Measurements from ENCODE around the gene NPAS1.
"Not testable (repeated sequence)": the region's sequence is repeated elsewhere in the genome, so short reads cannot be mapped to it uniquely, and the experiment has no call there.

The NPAS1 gene

DNA sequence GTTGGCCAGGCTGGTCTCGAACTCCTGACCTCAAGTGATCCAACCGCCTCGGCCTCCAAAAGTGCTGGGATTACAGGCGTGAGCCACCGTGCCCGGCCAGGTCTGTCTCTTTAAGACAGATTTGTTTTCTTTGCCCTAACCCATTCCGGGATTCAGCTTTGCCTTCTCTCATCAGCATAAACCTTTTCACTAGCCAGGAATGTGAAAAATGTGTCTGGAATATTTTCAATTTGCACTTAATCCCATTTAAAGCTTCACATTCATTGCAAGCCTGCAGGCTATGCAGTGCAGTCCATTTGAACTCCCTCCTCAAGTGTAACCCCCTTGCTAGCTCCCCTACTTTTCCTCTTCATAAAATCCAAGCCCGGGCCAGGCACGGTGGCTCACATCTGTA, 29.7 kb downstream of the NPAS1 start:
- DNase-seq, result no peak

DNA sequence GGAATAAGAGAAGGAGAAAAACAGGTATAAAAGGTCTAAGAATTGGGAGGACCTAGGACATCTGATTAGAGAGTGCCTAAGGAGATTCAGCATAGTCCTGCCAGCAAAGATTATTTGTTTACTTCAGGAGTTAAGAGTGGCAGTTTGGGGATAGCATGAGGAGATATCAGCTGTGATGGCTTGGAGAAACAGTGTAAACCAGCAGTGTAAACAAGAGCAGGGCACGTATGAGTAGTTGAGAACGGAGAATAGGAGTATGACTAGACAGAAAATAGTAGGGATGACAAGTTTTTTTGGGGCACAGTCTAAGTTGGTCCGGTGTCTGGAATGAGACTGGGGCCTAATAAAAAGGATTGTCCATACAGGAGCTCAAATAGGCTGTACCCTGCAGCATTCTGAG, 30.9 kb downstream of the NPAS1 start:
- DNase-seq, result not testable (repeated sequence)

- no peak for DNase-seq
Observed at GRCh38 chr19:47056411-47056810, 36.8 kb downstream of the NPAS1 start.

DNA sequence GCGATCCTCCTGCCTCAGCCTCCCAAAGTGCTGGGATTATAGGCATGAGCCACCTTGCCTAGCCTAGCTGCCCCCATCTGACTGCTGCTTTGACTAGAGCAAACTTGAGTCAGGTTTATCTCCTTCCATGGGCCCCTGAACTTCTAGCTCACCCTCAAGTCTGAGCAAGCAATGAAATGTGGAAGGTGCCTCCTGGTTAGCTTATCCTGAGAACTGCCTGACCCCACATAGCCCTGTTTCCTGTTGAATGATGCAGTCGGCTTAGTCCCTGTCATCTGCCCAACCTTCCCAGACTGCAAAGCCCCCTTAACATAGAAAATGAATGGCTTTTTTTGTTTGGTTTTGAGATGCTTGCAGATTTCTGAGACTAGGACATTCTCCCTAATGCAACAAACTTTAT, 37.7 kb downstream of the NPAS1 start:
- DNase-seq, result no peak

DNA sequence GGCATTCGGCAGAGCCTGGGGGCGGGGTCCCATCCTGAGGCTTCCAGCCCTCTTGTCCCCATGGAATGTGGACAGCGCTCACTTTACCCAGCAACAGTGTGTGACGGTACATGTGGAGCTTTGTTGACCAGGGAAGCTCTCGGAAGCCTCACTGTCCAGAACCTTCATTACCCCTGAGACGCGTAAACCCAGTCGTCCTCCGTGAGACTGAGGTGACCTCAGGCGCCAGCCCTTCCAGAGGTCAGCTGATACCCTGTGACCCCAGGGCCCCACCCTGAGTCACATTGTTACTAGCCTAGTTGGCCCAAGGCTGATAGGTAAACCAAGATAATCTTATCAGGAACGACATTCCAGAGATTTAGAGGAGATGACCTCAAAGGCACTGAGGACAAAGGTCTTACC, 39.0 kb downstream of the NPAS1 start:
- no peak for DNase-seq

DNA sequence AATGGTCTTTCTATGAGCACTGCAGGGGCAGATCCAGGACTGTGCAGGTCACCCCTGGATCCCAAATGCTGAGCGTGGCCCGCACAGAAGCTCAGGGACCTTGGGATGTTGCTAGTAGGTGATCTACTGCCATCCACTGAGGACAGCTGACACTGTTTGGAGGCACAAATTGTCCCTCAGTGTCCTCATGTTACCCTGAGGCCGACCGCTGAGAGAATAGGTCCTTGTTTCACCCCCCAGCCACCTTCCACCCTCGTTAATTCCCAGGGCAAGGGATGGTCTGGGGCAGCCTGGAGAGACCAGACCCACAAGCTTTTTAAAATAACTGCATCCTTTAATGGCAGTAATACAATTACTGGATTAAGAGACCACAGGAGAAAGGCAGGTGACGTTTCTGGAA, 44.2 kb downstream of the NPAS1 start:
- DNase-seq, result no peak

GRCh38 chr19:47065242-47065641, 45.6 kb downstream of the NPAS1 start:
- no peak for DNase-seq

DNA sequence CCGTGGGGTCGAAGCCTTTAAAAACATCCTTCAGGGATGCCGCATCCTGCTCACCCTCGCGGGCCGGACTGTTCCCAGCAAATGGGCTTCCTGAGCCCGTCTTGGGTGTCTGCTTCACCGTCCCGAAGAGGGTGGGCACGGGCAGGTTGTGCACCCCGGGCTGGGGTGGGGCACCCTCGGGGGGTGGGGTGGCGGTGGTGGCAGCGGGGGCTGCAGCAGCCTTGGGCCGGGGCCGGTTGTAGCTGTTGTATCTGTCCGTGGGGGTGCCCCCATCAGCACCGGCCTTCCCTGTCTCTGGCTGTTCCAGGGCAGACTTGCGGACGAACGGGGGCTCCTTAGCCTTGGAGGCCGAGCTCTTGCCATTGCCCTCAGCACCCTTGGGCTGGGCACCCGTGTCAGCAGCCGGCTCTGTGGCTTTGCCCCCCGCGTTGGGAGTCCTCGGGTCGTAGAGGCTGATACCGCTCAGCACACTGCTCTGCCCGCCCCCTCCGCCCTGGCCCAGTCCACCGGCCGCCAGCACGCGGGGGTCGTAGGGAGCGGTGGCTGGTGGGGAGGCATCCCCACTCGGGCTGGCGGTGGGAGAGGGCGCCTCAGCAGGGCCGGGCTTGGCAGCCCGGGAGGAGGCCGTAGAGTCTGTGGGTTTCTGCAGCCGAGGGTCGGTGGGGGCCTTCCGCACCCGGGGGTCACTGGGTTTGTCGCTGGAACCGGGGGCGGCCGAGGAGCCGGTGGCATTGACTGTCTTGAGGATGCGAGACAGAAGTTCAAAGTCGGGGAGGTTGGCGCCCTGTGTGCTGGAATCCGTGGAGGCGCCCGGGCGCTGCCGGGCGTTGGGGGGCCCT, 47.0 kb downstream of the NPAS1 start:
- DNase-seq, result no peak

DNA sequence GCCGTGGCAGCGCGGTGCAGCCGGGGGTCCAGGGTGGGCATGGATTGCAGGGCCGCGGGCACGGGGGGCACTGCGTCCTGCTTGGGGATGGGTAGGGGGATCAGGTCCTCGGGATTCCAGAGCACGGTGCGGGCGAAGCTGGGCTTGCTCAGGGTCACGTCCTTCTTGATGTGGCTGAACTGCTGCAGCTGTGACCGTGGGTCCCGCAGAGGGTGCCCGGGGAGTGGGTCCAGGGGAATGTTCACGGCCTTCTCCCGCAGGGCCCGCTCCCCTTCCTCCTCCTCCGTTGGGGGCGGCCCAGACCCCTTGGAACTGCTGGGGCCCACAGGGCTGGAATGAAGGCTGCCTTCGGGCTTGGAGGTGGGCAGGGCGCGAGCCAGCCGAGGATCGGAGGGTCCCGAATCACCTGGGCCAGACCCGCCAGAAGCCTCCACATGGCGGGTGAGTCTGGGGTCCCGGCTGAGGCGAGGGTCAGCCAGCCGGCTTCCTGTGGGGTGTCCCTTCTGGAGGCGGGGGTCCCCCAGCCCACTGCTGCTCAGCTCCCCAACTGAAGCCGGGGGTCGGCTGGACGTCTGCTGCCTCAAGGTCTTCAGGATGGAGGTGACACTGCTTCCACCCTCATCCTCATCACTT, 47.7 kb downstream of the NPAS1 start:
- no peak for DNase-seq

- DNase-seq, result no peak
Observed at GRCh38 chr19:47068246-47068645, 48.6 kb downstream of the NPAS1 start.

DNA sequence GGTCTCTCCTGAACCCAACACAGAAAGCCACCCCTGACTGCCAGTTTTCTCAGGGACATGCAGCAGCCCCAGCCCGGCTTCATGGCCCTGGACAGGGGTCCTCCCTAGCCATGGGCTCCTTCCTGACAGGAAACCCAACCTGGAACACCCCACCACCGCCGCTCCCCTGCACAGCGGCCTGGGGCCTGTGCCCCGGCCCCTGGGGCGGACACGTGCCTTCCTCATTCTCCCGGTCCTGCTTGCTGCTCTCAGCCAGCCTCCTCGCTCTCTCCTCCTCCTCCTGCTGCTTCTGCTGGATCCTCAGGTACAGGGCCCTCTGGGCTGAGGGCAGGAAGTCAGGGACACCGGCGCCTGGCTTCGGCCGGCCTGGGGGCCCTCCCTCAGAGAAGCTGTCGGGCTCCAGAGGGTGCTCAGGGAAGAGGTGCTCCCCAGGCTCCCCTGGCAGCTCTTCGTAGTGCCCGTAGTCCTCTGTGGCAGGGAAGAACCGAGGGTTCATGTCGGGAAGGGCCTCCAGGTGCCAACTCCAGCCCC, 49.3 kb downstream of the NPAS1 start:
- no peak for DNase-seq

GRCh38 chr19:47069795-47070194, 50.2 kb downstream of the NPAS1 start:
- DNase-seq, result no peak

- DNase-seq, result no peak
Observed at GRCh38 chr19:47070756-47071155, 51.1 kb downstream of the NPAS1 start.

DNA sequence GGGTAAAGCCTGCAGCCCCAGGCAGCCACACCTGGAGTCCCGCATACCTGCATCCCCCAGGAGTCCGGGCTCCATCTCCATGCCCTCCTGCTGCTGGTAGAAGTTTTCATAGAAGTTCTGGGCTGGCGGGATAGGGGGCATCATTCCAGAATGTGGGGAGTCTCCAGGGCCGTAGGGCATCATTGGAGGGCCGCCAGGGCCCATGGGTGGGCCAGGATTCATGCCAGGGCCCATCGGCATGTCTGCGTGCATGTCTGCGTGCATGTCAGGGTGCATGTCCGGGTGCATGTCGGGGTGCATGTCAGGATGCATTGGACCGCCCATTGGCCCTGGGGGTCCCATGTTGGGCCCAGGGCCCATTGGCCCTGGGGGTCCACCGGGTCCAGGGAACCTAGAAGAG, 52.1 kb downstream of the NPAS1 start:
- no peak for DNase-seq

- DNase-seq, result no peak
Observed at GRCh38 chr19:47072323-47072722, 52.7 kb downstream of the NPAS1 start.

GRCh38 chr19:47073574-47073973, 53.9 kb downstream of the NPAS1 start:
- no peak for DNase-seq

GRCh38 chr19:47074621-47075020, 55.0 kb downstream of the NPAS1 start:
- no peak for DNase-seq

DNA sequence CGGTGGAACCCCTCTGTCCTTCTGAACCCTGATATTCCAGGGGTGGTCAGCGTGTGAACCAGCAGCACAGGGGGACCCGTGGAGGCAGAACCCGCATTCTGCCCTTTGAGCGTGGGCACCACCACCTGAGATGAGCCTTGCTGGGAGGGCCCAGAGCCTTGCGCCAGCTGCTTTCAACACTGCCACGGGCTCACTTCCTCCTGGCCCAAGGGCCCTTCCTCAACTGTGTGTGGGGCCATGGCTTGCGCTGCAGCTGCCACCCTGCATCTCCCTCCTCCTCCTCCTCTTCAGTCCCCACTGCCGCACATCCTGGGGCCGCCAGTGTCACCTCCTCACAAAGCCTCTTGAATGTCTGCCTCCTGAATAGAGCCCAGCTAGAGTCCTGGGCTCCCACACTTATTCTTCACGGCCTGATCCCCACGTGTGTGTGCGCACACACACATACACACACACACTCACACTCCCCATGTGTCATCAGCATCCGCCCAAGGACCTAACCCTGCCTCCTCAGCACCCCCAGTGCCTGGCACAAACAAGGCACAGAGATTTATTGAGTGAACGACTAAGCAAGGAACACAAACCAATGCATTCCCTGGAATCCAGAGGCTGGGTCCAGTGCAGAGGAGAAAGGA, 55.7 kb downstream of the NPAS1 start:
- no peak for DNase-seq

- no peak for DNase-seq
Observed at GRCh38 chr19:47075941-47076340, 56.3 kb downstream of the NPAS1 start.

DNA sequence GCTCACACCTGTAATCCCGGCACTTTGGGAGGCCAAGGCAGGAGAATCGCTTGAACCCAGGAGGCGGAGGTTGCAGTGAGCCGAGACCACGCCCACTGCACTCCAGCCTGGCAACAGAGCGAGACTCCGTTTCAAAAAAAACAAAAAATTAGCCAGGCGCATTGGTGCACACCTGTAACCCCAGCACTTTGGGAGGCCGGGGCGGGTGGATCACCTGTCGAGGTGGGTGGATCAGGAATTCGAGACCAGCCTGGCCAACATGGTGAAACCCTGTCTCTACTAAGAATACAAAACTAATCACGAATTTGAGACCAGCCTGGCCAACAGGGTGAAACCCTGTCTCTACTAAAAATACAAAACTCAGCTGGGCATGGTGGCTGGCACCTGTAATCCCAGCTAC, 58.7 kb downstream of the NPAS1 start:
- DNase-seq, result not testable (repeated sequence)

- no peak for DNase-seq
Observed at GRCh38 chr19:47081095-47081494, 61.5 kb downstream of the NPAS1 start.

DNA sequence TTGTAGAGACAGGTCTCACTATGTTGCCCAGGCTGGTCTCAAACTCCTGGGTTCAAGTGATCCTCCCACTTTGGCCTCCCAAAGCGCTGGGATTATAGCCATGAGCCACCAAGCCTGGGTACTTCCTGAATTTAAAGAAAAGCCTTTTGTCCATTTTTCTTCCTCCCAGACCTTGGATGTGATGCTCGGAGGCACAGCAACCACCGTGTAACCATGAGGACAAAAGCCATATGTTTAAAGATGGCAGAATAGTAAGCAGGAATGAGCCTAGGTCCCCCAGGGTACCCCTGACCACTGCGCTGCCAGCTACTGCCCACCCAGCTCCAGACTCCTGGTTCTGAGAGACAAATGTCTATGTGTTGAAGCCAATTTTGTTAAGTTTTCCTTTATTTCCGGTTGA, 62.9 kb downstream of the NPAS1 start:
- DNase-seq, result no peak

- DNase-seq, result no peak
Observed at GRCh38 chr19:47084879-47085439, 65.3 kb downstream of the NPAS1 start.

DNA sequence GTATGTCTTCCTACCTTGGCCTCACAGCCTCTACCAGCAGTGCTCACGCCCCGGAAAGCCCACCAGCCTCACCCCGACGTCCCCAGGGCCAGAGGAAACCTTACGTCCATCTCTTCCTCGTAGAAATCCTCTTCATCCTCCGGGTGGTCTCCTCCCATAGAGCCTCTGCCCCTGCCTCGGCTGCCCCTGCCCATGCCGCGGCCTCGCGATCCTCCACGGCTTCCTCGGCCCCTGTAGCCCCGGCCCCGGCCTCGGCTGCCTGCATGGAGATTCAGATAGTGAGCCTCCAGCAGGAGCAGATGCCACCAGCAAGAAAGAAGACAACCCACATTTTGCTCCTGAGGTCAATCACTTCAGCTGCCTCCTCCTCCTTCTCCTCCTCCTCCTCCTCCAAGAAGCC, 66.6 kb downstream of the NPAS1 start:
- DNase-seq, result no peak
